NCI-H2029 treated with DMSO at 0.1 percent for 48 hours (cell line): Measurements from ENCODE around the gene PTTG1IP.

Experiments
- DNase-seq: peaks from one replicate; lab custom pipeline; 2025; lab: John Stamatoyannopoulos, UW

PTTG1IP gene

DNA sequence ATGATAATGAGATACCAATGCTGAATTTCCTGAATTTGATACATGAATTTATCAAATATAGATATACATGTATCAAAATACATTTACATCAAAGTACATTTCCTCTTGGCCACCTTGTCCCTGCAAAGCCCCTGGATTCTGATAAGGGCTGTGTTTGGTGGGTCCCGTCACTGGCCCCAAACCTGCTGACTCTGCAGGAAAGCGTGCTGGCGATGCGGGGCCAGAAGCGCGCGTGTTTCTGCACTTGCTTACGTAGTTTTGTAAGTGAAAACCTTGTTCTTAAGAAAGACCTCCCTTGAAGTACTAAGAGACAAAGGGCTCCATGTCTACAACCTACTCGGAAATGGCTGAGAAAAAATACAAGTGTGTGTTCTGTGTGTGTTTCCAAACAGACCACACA, 36.2 kb upstream of the PTTG1IP start:
- no peak for DNase-seq

DNA sequence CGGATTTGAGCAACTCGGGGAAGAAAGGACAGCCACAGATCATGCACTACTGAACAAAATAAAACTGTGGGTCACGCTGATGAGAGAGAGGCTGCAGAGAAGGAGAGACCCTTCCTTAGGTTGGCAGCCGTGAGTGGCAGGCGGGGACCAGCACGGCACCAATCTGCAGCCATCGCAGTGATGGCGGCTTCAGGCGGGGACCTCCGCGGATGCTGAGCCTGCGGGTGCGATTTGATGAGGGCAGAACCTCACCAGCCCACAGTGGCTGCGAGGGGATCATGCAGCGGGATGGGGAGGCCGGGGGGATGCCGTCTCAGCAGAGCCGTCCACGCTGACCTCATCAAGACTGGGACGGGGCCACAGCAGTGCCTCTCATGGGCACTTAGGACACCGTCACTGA, 35.4 kb upstream of the PTTG1IP start:
- DNase-seq: no peak

GRCh38 chr21:44907966-44908895, 34.7 kb upstream of the PTTG1IP start:
- no peak for DNase-seq

- no peak for DNase-seq
These were observed 33.9 kb upstream of the PTTG1IP start for GRCh38 chr21:44907225-44907965.

GRCh38 chr21:44905728-44906090, 32.2 kb upstream of the PTTG1IP start:
- no peak for DNase-seq

DNA sequence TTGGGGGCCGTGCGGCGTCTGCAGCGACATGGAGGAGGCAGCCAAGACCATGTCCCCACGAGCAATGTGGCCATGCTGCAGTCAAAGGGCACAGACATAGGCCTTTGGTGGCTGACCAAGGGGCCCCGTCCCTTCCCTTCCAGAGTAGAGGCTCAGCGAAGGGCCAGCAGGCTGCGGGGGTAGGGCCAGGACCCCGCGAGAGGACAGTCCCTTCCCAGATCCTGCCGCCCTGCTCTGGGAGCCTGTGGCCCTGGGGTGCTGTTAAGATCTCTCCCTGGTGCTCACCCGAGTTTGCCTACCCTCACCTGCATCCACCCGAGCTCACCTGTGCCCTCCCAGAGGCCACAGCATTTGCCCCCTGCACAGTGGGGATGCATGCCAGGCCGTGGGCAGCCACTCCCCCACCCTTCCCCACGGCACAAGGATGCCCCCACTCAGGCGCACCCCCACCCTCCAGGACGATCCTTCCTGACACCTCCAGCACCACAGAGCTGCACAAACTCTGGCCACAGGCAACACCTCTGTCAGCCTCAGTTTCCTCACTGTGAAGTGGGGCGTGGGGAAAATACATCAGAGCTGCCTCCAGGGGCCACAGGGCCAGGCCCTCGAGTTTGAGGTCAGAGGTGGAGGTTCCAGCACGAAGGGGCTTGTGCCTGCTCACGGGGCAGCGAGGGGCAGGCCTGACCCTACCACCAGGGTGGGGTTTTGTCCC, 31.7 kb upstream of the PTTG1IP start:
- no peak for DNase-seq

DNA sequence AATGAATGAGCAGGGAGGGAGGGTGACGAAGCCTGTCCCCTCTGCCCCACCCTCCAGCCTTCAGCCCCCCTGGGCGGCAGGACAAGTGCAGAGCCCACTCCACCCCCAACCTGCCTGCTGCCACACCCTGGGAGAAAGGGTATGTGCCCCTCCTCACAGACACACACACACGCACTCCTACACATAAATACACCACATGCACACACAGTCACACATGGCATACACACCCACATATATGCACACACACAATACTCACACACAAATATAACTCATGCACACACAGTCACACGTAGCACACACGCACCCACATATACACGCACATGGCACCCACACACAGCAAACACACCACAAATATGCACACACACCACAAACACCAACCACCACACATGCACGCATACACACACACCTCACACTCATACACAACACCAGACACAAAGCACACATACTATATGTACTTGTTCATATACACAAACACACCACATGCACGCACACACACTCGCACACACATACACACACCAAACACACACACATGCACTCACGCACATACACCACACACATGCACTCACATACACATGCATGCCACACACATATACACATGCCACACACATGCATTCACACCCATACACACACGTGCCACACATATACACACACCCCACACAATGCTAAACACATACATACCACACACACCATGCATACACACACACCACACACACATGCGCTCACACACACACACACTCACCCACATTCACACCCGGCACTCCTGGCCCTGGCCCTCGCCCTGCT, 30.8 kb upstream of the PTTG1IP start:
- no peak for DNase-seq

GRCh38 chr21:44903689-44904088, 30.2 kb upstream of the PTTG1IP start:
- no peak for DNase-seq

GRCh38 chr21:44903050-44903685, 29.7 kb upstream of the PTTG1IP start:
- DNase-seq: no peak

DNA sequence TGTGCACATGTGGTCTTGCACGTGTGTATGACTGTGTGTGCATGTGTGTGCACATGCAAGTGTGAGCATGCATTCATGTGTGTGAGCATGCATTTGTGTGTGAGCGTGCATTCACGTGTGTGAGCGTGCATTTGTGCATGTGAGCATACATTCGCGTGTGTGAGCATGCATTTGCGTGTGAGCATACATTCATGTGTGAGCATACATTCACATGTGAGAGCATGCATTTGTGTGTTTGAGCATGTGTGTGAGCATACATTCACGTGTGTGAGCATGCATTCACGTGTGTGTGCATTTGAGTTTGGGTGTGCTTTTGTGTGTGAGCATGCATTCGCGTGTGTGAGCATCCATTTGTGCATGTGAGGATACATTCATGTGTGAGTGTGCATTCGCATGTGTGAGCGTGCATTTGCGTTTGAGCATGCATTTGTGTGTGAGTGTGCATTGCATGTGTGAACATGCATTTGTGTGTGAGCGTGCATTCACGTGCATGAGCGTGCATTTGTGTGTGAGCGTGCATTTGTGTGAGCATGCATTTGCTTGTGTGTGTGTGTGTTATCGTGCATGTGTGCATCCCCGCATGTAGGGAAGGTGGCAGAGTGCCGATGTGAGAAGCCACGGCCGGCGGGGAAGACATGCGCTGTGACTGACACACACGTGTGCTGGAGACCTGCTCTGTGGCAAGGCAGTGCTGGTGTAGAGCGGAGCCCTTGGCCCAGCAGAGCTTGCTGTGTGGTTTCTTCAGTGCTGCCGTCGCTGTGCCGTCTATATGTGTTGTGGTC, 29.0 kb upstream of the PTTG1IP start:
- no peak for DNase-seq

- DNase-seq: no peak
These were observed 28.0 kb upstream of the PTTG1IP start for GRCh38 chr21:44901391-44902074.

DNA sequence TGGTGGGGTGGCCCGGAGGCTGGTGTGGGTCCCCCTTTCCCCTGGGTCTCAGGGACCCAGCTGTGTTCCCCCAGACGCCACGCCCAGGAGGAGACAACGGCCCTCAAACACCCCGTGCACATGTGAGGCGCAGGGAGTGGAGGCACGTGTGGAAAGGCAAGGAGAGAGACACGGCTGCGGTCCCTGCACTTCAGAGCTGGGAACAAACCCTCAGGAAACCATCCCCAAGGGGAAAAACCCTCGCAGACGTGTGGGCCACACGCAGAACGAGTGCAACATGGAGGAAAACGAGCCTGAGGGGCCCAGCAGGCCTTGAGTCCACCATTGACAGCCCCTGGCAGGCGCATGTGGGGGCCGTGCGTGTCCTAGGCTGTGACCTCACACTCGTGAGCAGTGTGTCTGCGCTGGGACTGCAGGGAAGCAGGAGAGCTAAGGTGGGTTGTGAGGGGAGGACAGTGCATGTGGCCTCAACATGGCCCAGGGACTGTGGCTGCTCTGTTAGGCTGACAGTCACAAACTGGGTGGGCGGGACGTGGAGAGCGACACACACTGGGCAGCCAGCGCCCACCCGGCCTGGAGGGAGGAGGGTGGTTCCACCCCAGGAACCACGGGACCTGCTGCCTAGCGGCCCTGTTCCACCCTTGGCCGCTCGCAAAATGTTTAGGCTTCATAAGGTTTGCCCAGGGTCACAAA, 27.2 kb upstream of the PTTG1IP start:
- DNase-seq: no peak

GRCh38 chr21:44899768-44900558, 26.5 kb upstream of the PTTG1IP start:
- no peak for DNase-seq

- DNase-seq: no peak
These were observed 25.6 kb upstream of the PTTG1IP start for GRCh38 chr21:44898851-44899767.

GRCh38 chr21:44898011-44898488, 24.6 kb upstream of the PTTG1IP start:
- DNase-seq: no peak

- DNase-seq: no peak
These were observed 24.0 kb upstream of the PTTG1IP start for GRCh38 chr21:44897326-44898010.
